GM21528 (cell line): ENCODE measurements around the gene ABO.
"Not testable (repeated sequence)": the region's sequence is repeated elsewhere in the genome, so short reads cannot be mapped to it uniquely, and the experiment has no call there.

Experiments used
- ATAC-seq: cut with Tn5 transposase; IDR thresholded peaks from one replicate; pipeline ENCODE4 v1.9.1; 2021; ENCODE audit warnings: mild to moderate bottlenecking, moderate library complexity; ENCODE audit not compliant: unreplicated experiment, low FRiP score

The ABO gene

GRCh38 chr9:133228474-133229193 lies 46.4 kb downstream of the ABO start:
- ATAC-seq, result not testable (repeated sequence)

GRCh38 chr9:133227996-133228395 lies 47.0 kb downstream of the ABO start:
- ATAC-seq, result not testable (repeated sequence)

- ATAC-seq, result no peak
Observed at GRCh38 chr9:133227242-133227860, 47.6 kb downstream of the ABO start.

- ATAC-seq, result no peak
Observed at GRCh38 chr9:133226219-133227171, 48.5 kb downstream of the ABO start.

- no peak for ATAC-seq
Observed at GRCh38 chr9:133225171-133226011, 49.6 kb downstream of the ABO start.

- no peak for ATAC-seq
Observed at GRCh38 chr9:133224762-133225161, 50.2 kb downstream of the ABO start.

- not testable (repeated sequence) for ATAC-seq
Observed at GRCh38 chr9:133223159-133223756, 51.7 kb downstream of the ABO start.

- not testable (repeated sequence) for ATAC-seq
Observed at GRCh38 chr9:133221994-133222393, 53.0 kb downstream of the ABO start.

- no peak for ATAC-seq
Observed at GRCh38 chr9:133221177-133221809, 53.7 kb downstream of the ABO start.

- ATAC-seq, result not testable (repeated sequence)
Observed at GRCh38 chr9:133218049-133218975, 56.7 kb downstream of the ABO start.

- ATAC-seq, result not testable (repeated sequence)
Observed at GRCh38 chr9:133217333-133217988, 57.5 kb downstream of the ABO start.

GRCh38 chr9:133214276-133214675 lies 60.7 kb downstream of the ABO start:
- not testable (repeated sequence) for ATAC-seq

GRCh38 chr9:133210609-133211008 lies 64.4 kb downstream of the ABO start:
- no peak for ATAC-seq

GRCh38 chr9:133210202-133210532 lies 64.8 kb downstream of the ABO start:
- no peak for ATAC-seq

GRCh38 chr9:133209327-133210201 lies 65.4 kb downstream of the ABO start:
- ATAC-seq, result not testable (repeated sequence)

- ATAC-seq, result not testable (repeated sequence)
Observed at GRCh38 chr9:133208880-133209300, 66.1 kb downstream of the ABO start, which contains the start of gene OBP2B. Gene OBP2B, minus strand, starts transcription at chr9:133209250. Its CDS starts 51 bp downstream, at chr9:133209199.
